Hepatocyte (in vitro differentiated cells): Measurements from ENCODE around the gene BCL11A.

Experiments used
- EZH2 ChIP-seq: fragments of 200-600 bp; sonication (generic); IDR thresholded peaks from 2 replicates; pipeline ENCODE4 v1.6.1; 2016; ENCODE audit warnings: antibody characterized with exemption, mild to moderate bottlenecking, borderline replicate concordance
- TF ChIP-seq, protein P1 (sequence below): fragments of 200-600 bp; sonication (generic); IDR thresholded peaks from 2 replicates; pipeline ENCODE4 v1.5.1; 2016; ENCODE audit warnings: antibody characterized with exemption, mild to moderate bottlenecking; ENCODE audit not compliant: poor library complexity

DNA sequence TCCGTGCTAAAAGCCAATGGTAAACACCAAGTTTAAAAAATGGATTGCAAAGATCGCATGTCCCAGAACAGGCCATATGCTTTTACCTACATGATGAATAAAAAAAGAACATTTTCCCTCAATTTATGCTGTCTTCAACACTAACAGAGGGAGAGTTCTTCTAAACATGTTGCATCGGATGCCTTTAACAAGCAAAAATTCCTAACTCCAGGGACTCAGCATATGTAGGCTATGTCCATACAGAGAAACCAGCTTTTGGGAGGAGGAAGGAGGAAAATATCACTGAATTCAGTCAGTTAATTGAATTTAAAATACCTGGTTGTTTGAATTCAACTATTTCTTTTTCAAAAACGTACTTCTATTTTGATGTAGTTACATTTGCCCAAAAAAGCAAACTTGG lies 28.6 kb downstream of the BCL11A start:
- TF ChIP-seq, protein P1, sequence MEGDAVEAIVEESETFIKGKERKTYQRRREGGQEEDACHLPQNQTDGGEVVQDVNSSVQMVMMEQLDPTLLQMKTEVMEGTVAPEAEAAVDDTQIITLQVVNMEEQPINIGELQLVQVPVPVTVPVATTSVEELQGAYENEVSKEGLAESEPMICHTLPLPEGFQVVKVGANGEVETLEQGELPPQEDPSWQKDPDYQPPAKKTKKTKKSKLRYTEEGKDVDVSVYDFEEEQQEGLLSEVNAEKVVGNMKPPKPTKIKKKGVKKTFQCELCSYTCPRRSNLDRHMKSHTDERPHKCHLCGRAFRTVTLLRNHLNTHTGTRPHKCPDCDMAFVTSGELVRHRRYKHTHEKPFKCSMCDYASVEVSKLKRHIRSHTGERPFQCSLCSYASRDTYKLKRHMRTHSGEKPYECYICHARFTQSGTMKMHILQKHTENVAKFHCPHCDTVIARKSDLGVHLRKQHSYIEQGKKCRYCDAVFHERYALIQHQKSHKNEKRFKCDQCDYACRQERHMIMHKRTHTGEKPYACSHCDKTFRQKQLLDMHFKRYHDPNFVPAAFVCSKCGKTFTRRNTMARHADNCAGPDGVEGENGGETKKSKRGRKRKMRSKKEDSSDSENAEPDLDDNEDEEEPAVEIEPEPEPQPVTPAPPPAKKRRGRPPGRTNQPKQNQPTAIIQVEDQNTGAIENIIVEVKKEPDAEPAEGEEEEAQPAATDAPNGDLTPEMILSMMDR = no peak
- TF ChIP-seq EZH2 = no peak
